NCI-H460 (cell line): Measurements from ENCODE around the gene ADAMTS15. TPM values are rescaled to one million over a fixed set of nuclear protein-coding genes. Genes with fewer than 3 reads are reported as not detected.
"Not testable (repeated sequence)": the region's sequence is repeated elsewhere in the genome, so short reads cannot be mapped to it uniquely, and the experiment has no call there.

Experiments used
- DNase-seq: peaks from one replicate; pipeline ENCODE4 v3.0.0-alpha.2; 2016; ENCODE audit warnings: low read depth; ENCODE audit errors: extremely low read depth
- total RNA-seq: library from RNA; depleted of rRNA; stranded (reverse); fragments of >200 nt; shearing (Covaris generic); gene quantifications from 2 replicates; pipeline ENCODE4 v1.2.3, GENCODE V29; 2014

The ADAMTS15 gene
- total RNA-seq, 1 experiment from 2014 or later: 0.05 TPM

GRCh38 chr11:130434521-130435223 is 13.8 kb upstream of the ADAMTS15 start:
- DNase-seq: peak; percentile 71

- DNase-seq: no peak
Measured at GRCh38 chr11:130435671-130436070, 12.8 kb upstream of the ADAMTS15 start.

GRCh38 chr11:130436171-130436570 is 12.3 kb upstream of the ADAMTS15 start:
- no peak for DNase-seq

- DNase-seq: no peak
Measured at GRCh38 chr11:130437848-130438247, 10.6 kb upstream of the ADAMTS15 start.

GRCh38 chr11:130438401-130439159 is 9.9 kb upstream of the ADAMTS15 start:
- DNase-seq: not testable (repeated sequence)

GRCh38 chr11:130439160-130439519 is 9.3 kb upstream of the ADAMTS15 start:
- DNase-seq: no peak

GRCh38 chr11:130439876-130440275 is 8.6 kb upstream of the ADAMTS15 start:
- DNase-seq: no peak

GRCh38 chr11:130441719-130442118 is 6.7 kb upstream of the ADAMTS15 start:
- no peak for DNase-seq

GRCh38 chr11:130442737-130443136 is 5.7 kb upstream of the ADAMTS15 start:
- no peak for DNase-seq

GRCh38 chr11:130445788-130446187 is 2.7 kb upstream of the ADAMTS15 start:
- DNase-seq: no peak

GRCh38 chr11:130448039-130448415 is 418 bp upstream of the ADAMTS15 start:
- DNase-seq: no peak

GRCh38 chr11:130449310-130449990 is 1.0 kb downstream of the ADAMTS15 start:
- DNase-seq: no peak

GRCh38 chr11:130449996-130450769 is 1.7 kb downstream of the ADAMTS15 start:
- no peak for DNase-seq

- DNase-seq: no peak
Measured at GRCh38 chr11:130451231-130452019, 3.0 kb downstream of the ADAMTS15 start.

- DNase-seq: no peak
Measured at GRCh38 chr11:130452176-130452575, 3.7 kb downstream of the ADAMTS15 start.

GRCh38 chr11:130452940-130453339 is 4.5 kb downstream of the ADAMTS15 start:
- no peak for DNase-seq

- no peak for DNase-seq
Measured at GRCh38 chr11:130454491-130455252, 6.2 kb downstream of the ADAMTS15 start.

GRCh38 chr11:130455483-130456127 is 7.2 kb downstream of the ADAMTS15 start:
- no peak for DNase-seq

GRCh38 chr11:130456286-130456685 is 7.8 kb downstream of the ADAMTS15 start:
- DNase-seq: no peak
